ENCODE measurements around the gene BRDT. TPM values are rescaled to one million over a fixed set of nuclear protein-coding genes. Genes with fewer than 3 reads are reported as not detected.

BRDT gene
- total RNA-seq (2016; rRNA removed; fragmentation: Illumina TruSeq; extraction: Trizol) (not detected in 2 replicates), polyA plus RNA-seq (2011; rRNA removed) (not detected in 2 replicates), polyA minus RNA-seq (2011; rRNA and poly(A)+ RNA removed; ENCODE audit: low replicate concordance) (not detected in 2 replicates), Bru-seq, nascent RNA (percentile 4 among the genes with signal in this experiment), BruChase-seq, experiment 1, labeled RNA remaining after a 6-hour chase (not detected), BruChase-seq, experiment 2, labeled RNA remaining after a 2-hour chase (not detected)
- total RNA-seq (2016; cell fraction: cytosol; rRNA removed; fragmentation: Illumina TruSeq; extraction: Trizol; ENCODE audit: low read depth), result not detected in 2 replicates
- total RNA-seq (2016; cell fraction: insoluble cytoplasmic fraction; rRNA removed; fragmentation: Illumina TruSeq; extraction: Trizol), result not detected in 2 replicates
- not detected in 2 replicates for total RNA-seq (2016; cell fraction: membrane; rRNA removed; fragmentation: Illumina TruSeq; extraction: Trizol)
- total RNA-seq (2016; cell fraction: nucleus; rRNA removed; fragmentation: Illumina TruSeq; extraction: Trizol), result not detected in 2 replicates
- polyA plus RNA-seq (2011; cell fraction: cytosol; rRNA removed), result not detected in 2 replicates
- not detected in 2 replicates for polyA plus RNA-seq (2011; cell fraction: nucleus; rRNA removed)
- not detected in 2 replicates for polyA plus RNA-seq (2012)
- polyA plus RNA-seq (2016; cell fraction: cytosol; fragmentation: Illumina TruSeq; extraction: Trizol; ENCODE audit: low read depth), result not detected in 2 replicates
- polyA plus RNA-seq (2016; cell fraction: insoluble cytoplasmic fraction; fragmentation: Illumina TruSeq; extraction: Trizol; ENCODE audit: low read depth), result not detected in 2 replicates
- not detected in 2 replicates for polyA plus RNA-seq (2016; cell fraction: membrane; fragmentation: Illumina TruSeq; extraction: Trizol; ENCODE audit: low read depth)
- polyA plus RNA-seq (2016; cell fraction: nucleus; fragmentation: Illumina TruSeq; extraction: Trizol; ENCODE audit: insufficient read depth, low read depth), result not detected in 2 replicates
- not detected in 2 replicates for polyA minus RNA-seq (2011; cell fraction: cytosol; rRNA and poly(A)+ RNA removed)
- polyA minus RNA-seq (2011; cell fraction: nucleus; rRNA and poly(A)+ RNA removed), result not detected in 2 replicates
- long read RNA-seq, experiment 1, result 0 reads
- long read RNA-seq, experiment 2, result 0 reads

DNA sequence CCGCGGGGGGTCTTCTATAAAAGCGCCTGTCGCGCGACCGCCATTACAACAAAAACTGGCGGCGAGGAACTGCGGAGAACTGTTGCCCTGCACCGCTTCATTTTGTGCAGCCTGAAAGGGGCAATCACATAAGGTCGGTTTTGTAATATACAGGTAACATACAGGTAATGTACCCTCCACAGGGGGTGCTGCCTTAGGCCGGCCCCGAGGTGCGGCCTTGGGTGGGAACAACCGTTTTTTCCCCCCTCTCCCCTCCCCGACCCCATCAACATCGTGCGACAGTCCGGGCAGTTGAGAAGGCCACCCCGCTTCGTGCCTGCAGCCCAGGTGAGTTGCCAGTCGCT, at the start of gene BRDT:
BRDT (plus strand) TSS at position 46 of the 344 bp plus-strand sequence. CDS start 13,354 bp downstream, outside the sequence.
- ChIA-PET POLR2A (no interaction called here), CTCF (ENCODE audit: low intra/inter-chr PET ratio, low total read pairs) (no interaction called here)
- TF ChIP-seq ZNF251 (CRISPR knock-in tag; IDR thresholded peaks at IDR 0.05), result no peak
- TF ChIP-seq ZNF530 (CRISPR knock-in tag; IDR thresholded peaks at IDR 0.05; ENCODE audit: low read depth), result no peak
- Histone ChIP-seq H3K4me3 (replicated peaks in 1 of 3; ENCODE audit: insufficient read depth in 1 of 3, low read depth in 2 of 3, low read length in 3 of 3) (no peak within 1 kb of the TSS), H3K27ac (ENCODE audit: extremely low read length, insufficient read depth, low read length) (no peak within 1 kb of the TSS), H3K4me1 (ENCODE audit: insufficient read depth, low read length) (no peaks in the 10 kb centered on the region), H3K79me2 (ENCODE audit: insufficient read depth, low read length) (no peaks in the 10 kb centered on the region), H3K9me3 (ENCODE audit: low read length) (no peaks in the 10 kb centered on the region), H4K20me1 (ENCODE audit: insufficient read depth, low read length) (no peaks in the 10 kb centered on the region), H3K36me3 (replicated peaks in 1 of 2; ENCODE audit: control insufficient read depth in 1 of 2, insufficient read depth in 2 of 2, low read length in 2 of 2) (no peaks in the 10 kb centered on the region), H2AFZ (ENCODE audit: low read length) (no peak within 1 kb of the TSS), H3K27me3 (ENCODE audit: control insufficient read depth in 1 of 2, insufficient read depth in 2 of 2, low read length in 2 of 2) (no peaks in the 10 kb centered on the region; a peak in 1 of 5 replicates), H3K4me2 (ENCODE audit: low read depth, low read length) (no peak within 1 kb of the TSS), H3K9ac (ENCODE audit: insufficient read depth, low read depth, low read length) (no peak within 1 kb of the TSS)
- DNase-seq (ENCODE audit: low spot score) (no peak), FAIRE-seq (no peak), ATAC-seq (no peak)
- in situ Hi-C loops (cut with HindIII; ENCODE audit: extremely low pct_ligation_motif_present, low pct_unique_long_range_greater_than_20kb), result no loop called here
- BruUV-seq (replicated peaks), result no TSS peak
- intact Hi-C loops (cut with micrococcal nuclease; ENCODE audit: unreplicated experiment), result no loop called here
- 75% methylated on average over 18 of the region's 23 CpGs for WGBS (ENCODE audit: low lambda C conversion rate)

DNA sequence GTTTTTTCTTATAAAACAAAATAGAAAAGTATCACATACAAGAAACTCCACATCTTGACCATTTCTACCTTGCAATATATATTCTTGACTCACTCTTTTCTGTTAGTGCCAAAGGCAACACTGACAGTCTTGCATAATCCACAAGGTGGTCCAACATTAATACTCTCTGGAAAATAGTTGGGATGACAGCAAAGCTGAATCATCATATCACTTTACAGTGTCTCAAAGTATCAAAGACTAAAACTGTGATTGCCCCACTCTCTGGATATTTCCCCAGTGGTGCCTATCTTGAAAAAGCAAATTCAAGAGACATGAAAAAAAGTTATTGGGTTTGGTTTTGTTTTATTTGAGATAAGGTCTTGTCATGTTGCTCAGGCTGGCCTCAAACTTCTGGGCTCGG, 48.6 kb upstream of the BRDT start:
- DNase-seq (ENCODE audit: low spot score), result peak; percentile 29
- Histone ChIP-seq H3K4me3 (replicated peaks in 1 of 3; ENCODE audit: insufficient read depth in 1 of 3, low read depth in 2 of 3, low read length in 3 of 3) (no peak overlapping the region), H3K9ac (ENCODE audit: insufficient read depth, low read depth, low read length) (no peak overlapping the region), H4K20me1 (ENCODE audit: insufficient read depth, low read length) (no peaks in the 10 kb centered on the region), H3K27me3 (ENCODE audit: control insufficient read depth in 1 of 2, insufficient read depth in 2 of 2, low read length in 2 of 2) (no peaks in the 10 kb centered on the region), H3K79me2 (ENCODE audit: insufficient read depth, low read length) (no peaks in the 10 kb centered on the region), H3K27ac (ENCODE audit: extremely low read length, insufficient read depth, low read length) (no peak overlapping the region), H3K4me2 (ENCODE audit: low read depth, low read length) (no peak overlapping the region), H3K9me3 (ENCODE audit: low read length) (no peaks in the 10 kb centered on the region), H3K36me3 (replicated peaks in 1 of 2; ENCODE audit: control insufficient read depth in 1 of 2, insufficient read depth in 2 of 2, low read length in 2 of 2) (no peaks in the 10 kb centered on the region), H2AFZ (ENCODE audit: low read length) (no peak overlapping the region), H3K4me1 (ENCODE audit: insufficient read depth, low read length) (peaks cover 10% of the 10 kb centered on the region)
- WGBS (ENCODE audit: low lambda C conversion rate), result 50% methylated on average over 1 of the region's 1 CpG
- no peak for ATAC-seq
- ChIA-PET POLR2A (no interaction called here), CTCF (ENCODE audit: low intra/inter-chr PET ratio, low total read pairs) (no interaction called here)
- TF ChIP-seq CEBPB (IDR thresholded peaks at IDR 0.05; ENCODE audit: borderline replicate concordance, low read depth, low read length) (peak; percentile 53; the same call in 1 of the 2 replicates), ZNF777 (CRISPR knock-in tag; IDR thresholded peaks at IDR 0.05) (no peak), MXI1 (IDR thresholded peaks at IDR 0.05; ENCODE audit: borderline replicate concordance, low read depth, low read length) (no peak)
- in situ Hi-C loops (cut with HindIII; ENCODE audit: extremely low pct_ligation_motif_present, low pct_unique_long_range_greater_than_20kb), result no loop called here
- intact Hi-C loops (cut with micrococcal nuclease; ENCODE audit: unreplicated experiment), result no loop called here
- no peak for FAIRE-seq
- BruUV-seq (replicated peaks), result no TSS peak

All from HepG2 (cell line).